ENCODE results near the gene KCTD2. TPM values are rescaled to one million over a fixed set of nuclear protein-coding genes. Genes with fewer than 3 reads are reported as not detected.
"Not testable (repeated sequence)": the region's sequence is repeated elsewhere in the genome, so short reads cannot be mapped to it uniquely, and the experiment has no call there.

Gene KCTD2
- total RNA-seq, 2 donors from 2014 or later: 21.4 to 26.2 TPM

GRCh38 chr17:75044716-75045115, 2.3 kb upstream of the KCTD2 start:
- ATAC-seq (no peak), DNase-seq (no peak)
- intact Hi-C loops (cut with DNase I): no loop called here

GRCh38 chr17:75045946-75046406, 1.0 kb upstream of the KCTD2 start:
- intact Hi-C loops (cut with DNase I); ATAC-seq; DNase-seq: not testable (repeated sequence)

- no peak for ATAC-seq
- DNase-seq: peak; percentile 61
- intact Hi-C loops (cut with DNase I): no loop called here
Observed at GRCh38 chr17:75047398-75048098, 523 bp downstream of the KCTD2 start.

GRCh38 chr17:75048249-75048878, 1.3 kb downstream of the KCTD2 start:
- intact Hi-C loops (cut with DNase I): no loop called here
- peak; percentile 29 to 36 for ATAC-seq
- DNase-seq: peak; percentile 53

GRCh38 chr17:75049057-75049456, 2.0 kb downstream of the KCTD2 start:
- intact Hi-C loops (cut with DNase I): no loop called here
- no peak for DNase-seq
- no peak for ATAC-seq

- DNase-seq: no peak
- no peak for ATAC-seq
- intact Hi-C loops (cut with DNase I): no loop called here
Observed at GRCh38 chr17:75049706-75050105, 2.7 kb downstream of the KCTD2 start.

GRCh38 chr17:75051941-75052340, 4.9 kb downstream of the KCTD2 start:
- intact Hi-C loops (cut with DNase I): no loop called here
- no peak for DNase-seq

GRCh38 chr17:75059369-75060345, 12.6 kb downstream of the KCTD2 start:
- DNase-seq (no peak), ATAC-seq (peak; percentile 82 to 85)
- intact Hi-C loops (cut with DNase I): loop anchor here in 1 of 2 donors (10.0 kb wide), 1 partner anchor 115 kb away; no protein-coding TSS in a partner anchor

More at GRCh38 chr17:75051941-75052340, 4.9 kb downstream of the KCTD2 start:
- no peak for ATAC-seq

- no peak for DNase-seq
- intact Hi-C loops (cut with DNase I): loop anchor here in 1 of 2 donors (10.0 kb wide), 1 partner anchor 114 kb away; no protein-coding TSS in a partner anchor
- ATAC-seq: peak; percentile 71 to 74
Observed at GRCh38 chr17:75060434-75061054, 13.5 kb downstream of the KCTD2 start.

- ATAC-seq: no peak
- intact Hi-C loops (cut with DNase I): loop anchor here in 1 of 2 donors (10.0 kb wide), 1 partner anchor 114 kb away; no protein-coding TSS in a partner anchor
- no peak for DNase-seq
Observed at GRCh38 chr17:75061055-75061438, 14.0 kb downstream of the KCTD2 start.

- DNase-seq (no peak), ATAC-seq (no peak)
- intact Hi-C loops (cut with DNase I): loop anchor here in 1 of 2 donors (10.0 kb wide), 1 partner anchor 113 kb away; no protein-coding TSS in a partner anchor
Observed at GRCh38 chr17:75061618-75062017, 14.6 kb downstream of the KCTD2 start.

GRCh38 chr17:75063201-75063600, 16.2 kb downstream of the KCTD2 start:
- DNase-seq: no peak
- intact Hi-C loops (cut with DNase I): loop anchor here in 1 of 2 donors (10.0 kb wide), 1 partner anchor 112 kb away; no protein-coding TSS in a partner anchor
- no peak for ATAC-seq

- ATAC-seq: no peak
- DNase-seq: no peak
- intact Hi-C loops (cut with DNase I): loop anchor here in 1 of 2 donors (10.0 kb wide), 1 partner anchor 111 kb away; no protein-coding TSS in a partner anchor
Observed at GRCh38 chr17:75063626-75064025, 16.6 kb downstream of the KCTD2 start.

GRCh38 chr17:75064040-75064439, 17.0 kb downstream of the KCTD2 start:
- DNase-seq (no peak), ATAC-seq (no peak)
- intact Hi-C loops (cut with DNase I): loop anchor here in 1 of 2 donors (10.0 kb wide), 1 partner anchor 111 kb away; no protein-coding TSS in a partner anchor

- ATAC-seq (no peak), DNase-seq (no peak)
- intact Hi-C loops (cut with DNase I): loop anchor here in 1 of 2 donors (10.0 kb wide), 1 partner anchor 110 kb away; no protein-coding TSS in a partner anchor
Observed at GRCh38 chr17:75064460-75064859, 17.4 kb downstream of the KCTD2 start.

GRCh38 chr17:75064867-75065561, 18.0 kb downstream of the KCTD2 start:
- intact Hi-C loops (cut with DNase I): loop anchor here in 1 of 2 donors (10.0 kb wide), 1 partner anchor 110 kb away; no protein-coding TSS in a partner anchor
- ATAC-seq: no peak

GRCh38 chr17:75065562-75066151, 18.6 kb downstream of the KCTD2 start:
- ATAC-seq: no peak
- intact Hi-C loops (cut with DNase I): loop anchor here in 1 of 2 donors (10.0 kb wide), 1 partner anchor 109 kb away; no protein-coding TSS in a partner anchor
- DNase-seq: no peak

More at GRCh38 chr17:75064867-75065561, 18.0 kb downstream of the KCTD2 start:
- DNase-seq: no peak
